GM23338 (cell line): ENCODE data around the gene TBX1. TPM values are rescaled to one million over a fixed set of nuclear protein-coding genes. Genes with fewer than 3 reads are reported as not detected.

Source experiments
- EZH2phosphoT487 ChIP-seq: fragments of 200-600 bp; sonication (generic); IDR thresholded peaks from one replicate; pipeline ENCODE4 v1.8.1; 2018; ENCODE audit warnings: antibody characterized with exemption; ENCODE audit not compliant: unreplicated experiment
- JUNB ChIP-seq: IDR thresholded peaks from one replicate; pipeline ENCODE4 v1.6.1; 2016; ENCODE audit warnings: antibody characterized with exemption; ENCODE audit not compliant: unreplicated experiment
- NANOG ChIP-seq: IDR thresholded peaks from 2 replicates; pipeline ENCODE4 v1.6.1; 2016; ENCODE audit warnings: antibody characterized with exemption, borderline replicate concordance
- STAT1 ChIP-seq: IDR thresholded peaks from one replicate; pipeline ENCODE4 v1.6.1; 2016; ENCODE audit warnings: antibody characterized with exemption; ENCODE audit not compliant: unreplicated experiment
- polyA plus RNA-seq: library from polyadenylated mRNA; unstranded; fragments of >200 nt; fragmentation: Nextera tagmentation; extraction: Ambion mirVana; gene quantifications from 2 replicates; pipeline ENCODE4 v1.2.1, GENCODE V29; 2016
- total RNA-seq: library from RNA; depleted of rRNA; stranded (reverse); fragments of >200 nt; shearing (Covaris generic); gene quantifications from 2 replicates; pipeline ENCODE4 v1.2.3, GENCODE V29; 2014
- TF ChIP-seq, protein P1 (sequence below): fragments of 250-450 bp; sonication (Bioruptor Pico); IDR thresholded peaks from 2 replicates; pipeline ENCODE4 v1.5.0; 2020; ENCODE audit warnings: mild to moderate bottlenecking, moderate library complexity
- TF ChIP-seq, protein P2 (sequence below): IDR thresholded peaks from 2 replicates; pipeline ENCODE4 v1.6.1; 2016; ENCODE audit warnings: antibody characterized with exemption
- TF ChIP-seq, protein P3 (sequence below): IDR thresholded peaks from one replicate; pipeline ENCODE4 v1.6.1; 2018; ENCODE audit warnings: antibody characterized with exemption; ENCODE audit not compliant: unreplicated experiment

TBX1 gene
- total and polyA plus RNA-seq, 2 experiments from 2014 or later: 0.19 to 0.66 TPM

DNA sequence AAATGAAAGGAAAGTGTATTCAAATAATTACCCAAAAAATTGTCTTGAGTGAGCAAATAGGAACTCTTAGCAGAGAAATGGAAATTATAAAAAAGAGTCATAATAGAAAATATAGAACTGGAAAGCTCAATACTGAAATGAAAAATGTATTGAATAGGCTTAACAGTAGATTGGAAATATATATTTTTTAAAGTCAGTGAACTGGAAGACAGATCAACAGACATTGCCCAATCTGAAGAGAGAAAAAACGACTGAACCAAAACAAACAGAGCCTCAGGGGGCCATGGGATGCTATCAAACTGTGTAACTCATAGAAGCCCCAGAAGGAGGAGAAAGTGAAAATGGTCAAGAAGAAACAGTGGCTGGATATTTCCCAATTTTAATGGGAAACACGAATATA is 32.6 kb downstream of the TBX1 start (continued):
- TF ChIP-seq, protein P1, sequence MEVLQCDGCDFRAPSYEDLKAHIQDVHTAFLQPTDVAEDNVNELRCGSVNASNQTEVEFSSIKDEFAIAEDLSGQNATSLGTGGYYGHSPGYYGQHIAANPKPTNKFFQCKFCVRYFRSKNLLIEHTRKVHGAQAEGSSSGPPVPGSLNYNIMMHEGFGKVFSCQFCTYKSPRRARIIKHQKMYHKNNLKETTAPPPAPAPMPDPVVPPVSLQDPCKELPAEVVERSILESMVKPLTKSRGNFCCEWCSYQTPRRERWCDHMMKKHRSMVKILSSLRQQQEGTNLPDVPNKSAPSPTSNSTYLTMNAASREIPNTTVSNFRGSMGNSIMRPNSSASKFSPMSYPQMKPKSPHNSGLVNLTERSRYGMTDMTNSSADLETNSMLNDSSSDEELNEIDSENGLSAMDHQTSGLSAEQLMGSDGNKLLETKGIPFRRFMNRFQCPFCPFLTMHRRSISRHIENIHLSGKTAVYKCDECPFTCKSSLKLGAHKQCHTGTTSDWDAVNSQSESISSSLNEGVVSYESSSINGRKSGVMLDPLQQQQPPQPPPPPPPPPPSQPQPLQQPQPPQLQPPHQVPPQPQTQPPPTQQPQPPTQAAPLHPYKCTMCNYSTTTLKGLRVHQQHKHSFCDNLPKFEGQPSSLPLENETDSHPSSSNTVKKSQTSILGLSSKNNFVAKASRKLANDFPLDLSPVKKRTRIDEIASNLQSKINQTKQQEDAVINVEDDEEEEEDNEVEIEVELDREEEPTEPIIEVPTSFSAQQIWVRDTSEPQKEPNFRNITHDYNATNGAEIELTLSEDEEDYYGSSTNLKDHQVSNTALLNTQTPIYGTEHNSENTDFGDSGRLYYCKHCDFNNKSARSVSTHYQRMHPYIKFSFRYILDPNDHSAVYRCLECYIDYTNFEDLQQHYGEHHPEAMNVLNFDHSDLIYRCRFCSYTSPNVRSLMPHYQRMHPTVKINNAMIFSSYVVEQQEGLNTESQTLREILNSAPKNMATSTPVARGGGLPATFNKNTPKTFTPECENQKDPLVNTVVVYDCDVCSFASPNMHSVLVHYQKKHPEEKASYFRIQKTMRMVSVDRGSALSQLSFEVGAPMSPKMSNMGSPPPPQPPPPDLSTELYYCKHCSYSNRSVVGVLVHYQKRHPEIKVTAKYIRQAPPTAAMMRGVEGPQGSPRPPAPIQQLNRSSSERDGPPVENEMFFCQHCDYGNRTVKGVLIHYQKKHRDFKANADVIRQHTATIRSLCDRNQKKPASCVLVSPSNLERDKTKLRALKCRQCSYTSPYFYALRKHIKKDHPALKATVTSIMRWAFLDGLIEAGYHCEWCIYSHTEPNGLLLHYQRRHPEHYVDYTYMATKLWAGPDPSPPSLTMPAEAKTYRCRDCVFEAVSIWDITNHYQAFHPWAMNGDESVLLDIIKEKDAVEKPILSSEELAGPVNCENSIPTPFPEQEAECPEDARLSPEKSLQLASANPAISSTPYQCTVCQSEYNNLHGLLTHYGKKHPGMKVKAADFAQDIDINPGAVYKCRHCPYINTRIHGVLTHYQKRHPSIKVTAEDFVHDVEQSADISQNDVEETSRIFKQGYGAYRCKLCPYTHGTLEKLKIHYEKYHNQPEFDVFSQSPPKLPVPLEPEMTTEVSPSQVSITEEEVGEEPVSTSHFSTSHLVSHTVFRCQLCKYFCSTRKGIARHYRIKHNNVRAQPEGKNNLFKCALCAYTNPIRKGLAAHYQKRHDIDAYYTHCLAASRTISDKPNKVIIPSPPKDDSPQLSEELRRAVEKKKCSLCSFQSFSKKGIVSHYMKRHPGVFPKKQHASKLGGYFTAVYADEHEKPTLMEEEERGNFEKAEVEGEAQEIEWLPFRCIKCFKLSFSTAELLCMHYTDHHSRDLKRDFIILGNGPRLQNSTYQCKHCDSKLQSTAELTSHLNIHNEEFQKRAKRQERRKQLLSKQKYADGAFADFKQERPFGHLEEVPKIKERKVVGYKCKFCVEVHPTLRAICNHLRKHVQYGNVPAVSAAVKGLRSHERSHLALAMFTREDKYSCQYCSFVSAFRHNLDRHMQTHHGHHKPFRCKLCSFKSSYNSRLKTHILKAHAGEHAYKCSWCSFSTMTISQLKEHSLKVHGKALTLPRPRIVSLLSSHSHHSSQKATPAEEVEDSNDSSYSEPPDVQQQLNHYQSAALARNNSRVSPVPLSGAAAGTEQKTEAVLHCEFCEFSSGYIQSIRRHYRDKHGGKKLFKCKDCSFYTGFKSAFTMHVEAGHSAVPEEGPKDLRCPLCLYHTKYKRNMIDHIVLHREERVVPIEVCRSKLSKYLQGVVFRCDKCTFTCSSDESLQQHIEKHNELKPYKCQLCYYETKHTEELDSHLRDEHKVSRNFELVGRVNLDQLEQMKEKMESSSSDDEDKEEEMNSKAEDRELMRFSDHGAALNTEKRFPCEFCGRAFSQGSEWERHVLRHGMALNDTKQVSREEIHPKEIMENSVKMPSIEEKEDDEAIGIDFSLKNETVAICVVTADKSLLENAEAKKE (CRISPR knock-in tag): no peak
- TF ChIP-seq JUNB: no peak
- TF ChIP-seq EZH2phosphoT487: no peak
- TF ChIP-seq, protein P2, sequence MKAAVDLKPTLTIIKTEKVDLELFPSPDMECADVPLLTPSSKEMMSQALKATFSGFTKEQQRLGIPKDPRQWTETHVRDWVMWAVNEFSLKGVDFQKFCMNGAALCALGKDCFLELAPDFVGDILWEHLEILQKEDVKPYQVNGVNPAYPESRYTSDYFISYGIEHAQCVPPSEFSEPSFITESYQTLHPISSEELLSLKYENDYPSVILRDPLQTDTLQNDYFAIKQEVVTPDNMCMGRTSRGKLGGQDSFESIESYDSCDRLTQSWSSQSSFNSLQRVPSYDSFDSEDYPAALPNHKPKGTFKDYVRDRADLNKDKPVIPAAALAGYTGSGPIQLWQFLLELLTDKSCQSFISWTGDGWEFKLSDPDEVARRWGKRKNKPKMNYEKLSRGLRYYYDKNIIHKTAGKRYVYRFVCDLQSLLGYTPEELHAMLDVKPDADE: no peak
- TF ChIP-seq STAT1: no peak
- no peak for TF ChIP-seq NANOG
- TF ChIP-seq, protein P3, sequence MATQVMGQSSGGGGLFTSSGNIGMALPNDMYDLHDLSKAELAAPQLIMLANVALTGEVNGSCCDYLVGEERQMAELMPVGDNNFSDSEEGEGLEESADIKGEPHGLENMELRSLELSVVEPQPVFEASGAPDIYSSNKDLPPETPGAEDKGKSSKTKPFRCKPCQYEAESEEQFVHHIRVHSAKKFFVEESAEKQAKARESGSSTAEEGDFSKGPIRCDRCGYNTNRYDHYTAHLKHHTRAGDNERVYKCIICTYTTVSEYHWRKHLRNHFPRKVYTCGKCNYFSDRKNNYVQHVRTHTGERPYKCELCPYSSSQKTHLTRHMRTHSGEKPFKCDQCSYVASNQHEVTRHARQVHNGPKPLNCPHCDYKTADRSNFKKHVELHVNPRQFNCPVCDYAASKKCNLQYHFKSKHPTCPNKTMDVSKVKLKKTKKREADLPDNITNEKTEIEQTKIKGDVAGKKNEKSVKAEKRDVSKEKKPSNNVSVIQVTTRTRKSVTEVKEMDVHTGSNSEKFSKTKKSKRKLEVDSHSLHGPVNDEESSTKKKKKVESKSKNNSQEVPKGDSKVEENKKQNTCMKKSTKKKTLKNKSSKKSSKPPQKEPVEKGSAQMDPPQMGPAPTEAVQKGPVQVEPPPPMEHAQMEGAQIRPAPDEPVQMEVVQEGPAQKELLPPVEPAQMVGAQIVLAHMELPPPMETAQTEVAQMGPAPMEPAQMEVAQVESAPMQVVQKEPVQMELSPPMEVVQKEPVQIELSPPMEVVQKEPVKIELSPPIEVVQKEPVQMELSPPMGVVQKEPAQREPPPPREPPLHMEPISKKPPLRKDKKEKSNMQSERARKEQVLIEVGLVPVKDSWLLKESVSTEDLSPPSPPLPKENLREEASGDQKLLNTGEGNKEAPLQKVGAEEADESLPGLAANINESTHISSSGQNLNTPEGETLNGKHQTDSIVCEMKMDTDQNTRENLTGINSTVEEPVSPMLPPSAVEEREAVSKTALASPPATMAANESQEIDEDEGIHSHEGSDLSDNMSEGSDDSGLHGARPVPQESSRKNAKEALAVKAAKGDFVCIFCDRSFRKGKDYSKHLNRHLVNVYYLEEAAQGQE: no peak
